Stimulated activated CD4-positive, alpha-beta T cell treated with anti-CD3 and anti-CD28 coated beads, Interleukin-15, amount 100 ng/mL, for 24 hours (primary cell): Measurements from ENCODE around the gene FAM3C.
"Not testable (repeated sequence)": the region's sequence is repeated elsewhere in the genome, so short reads cannot be mapped to it uniquely, and the experiment has no call there.

ENCODE experiments used
- DNase-seq: peaks from one replicate; pipeline ENCODE4 v3.0.0-alpha.2; 2020

Gene FAM3C

DNA sequence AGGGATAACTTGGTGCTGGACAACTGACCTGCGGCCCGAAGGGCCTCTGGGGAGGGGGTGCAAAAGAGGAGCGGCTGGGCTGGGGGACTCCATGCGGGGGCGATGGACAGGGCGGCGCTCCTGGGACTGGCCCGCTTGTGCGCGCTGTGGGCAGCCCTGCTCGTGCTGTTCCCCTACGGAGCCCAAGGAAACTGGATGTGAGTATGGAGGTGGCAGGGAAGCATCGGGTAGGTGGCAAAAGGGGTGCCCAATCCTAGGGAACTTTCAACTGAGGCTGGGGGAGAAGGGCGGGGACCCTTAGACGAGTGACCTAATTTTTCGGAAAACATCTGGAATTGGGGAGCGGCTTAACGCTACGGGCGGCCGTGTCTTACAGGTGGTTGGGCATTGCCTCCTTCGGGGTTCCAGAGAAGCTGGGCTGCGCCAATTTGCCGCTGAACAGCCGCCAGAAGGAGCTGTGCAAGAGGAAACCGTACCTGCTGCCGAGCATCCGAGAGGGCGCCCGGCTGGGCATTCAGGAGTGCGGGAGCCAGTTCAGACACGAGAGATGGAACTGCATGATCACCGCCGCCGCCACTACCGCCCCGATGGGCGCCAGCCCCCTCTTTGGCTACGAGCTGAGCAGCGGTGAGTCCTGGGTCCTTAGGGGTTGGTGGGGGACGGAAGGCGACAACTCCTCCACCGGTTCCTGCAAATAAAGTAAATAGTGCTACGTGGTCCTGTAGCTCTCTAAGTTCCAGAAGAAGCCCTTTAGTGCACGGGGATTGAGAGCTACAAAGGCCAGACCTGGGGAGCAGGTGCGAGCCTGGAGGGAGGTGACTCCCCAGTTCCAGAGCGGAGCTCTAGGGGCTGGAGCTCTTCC lies 66.7 kb downstream of the FAM3C start:
- DNase-seq, result peak; percentile 52

DNA sequence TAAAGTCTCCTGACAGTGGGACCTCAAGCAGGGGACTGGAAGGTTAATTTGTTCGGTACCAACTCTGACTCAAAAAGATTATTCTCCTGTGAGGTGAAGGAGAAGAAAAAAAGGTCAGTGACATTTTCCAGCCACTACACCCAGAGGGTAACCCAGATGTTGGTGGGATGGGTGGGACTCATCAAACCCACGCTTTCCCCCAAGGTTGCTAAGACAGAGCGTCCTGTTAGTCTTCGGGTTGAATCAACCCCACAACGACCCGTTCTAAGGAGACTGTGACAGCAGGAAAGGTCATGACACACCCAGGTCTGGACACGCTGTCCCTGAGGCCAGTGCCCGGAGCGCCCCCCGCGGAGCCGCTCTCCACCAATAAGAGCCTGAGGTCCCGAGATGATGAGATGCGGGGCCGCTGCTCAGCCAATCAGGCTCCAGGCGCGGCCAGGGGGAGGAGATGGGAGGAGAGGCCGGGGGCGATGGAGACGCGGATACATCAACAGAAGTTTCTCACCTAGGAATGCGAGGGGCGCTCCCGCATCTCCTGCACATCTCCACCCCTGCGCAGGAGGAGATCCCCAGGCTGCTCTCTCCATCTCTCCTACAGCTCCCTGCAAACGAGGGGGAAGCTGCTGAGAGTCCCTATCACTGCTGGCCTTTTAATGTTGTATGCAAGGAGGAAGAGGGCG lies 67.5 kb downstream of the FAM3C start, which contains the start of gene WNT16:
Gene WNT16, plus strand, starts transcription at position 493 of the 683 bp plus-strand sequence. CDS start 293 bp downstream, outside the sequence.
- peak; percentile 5 for DNase-seq

DNA sequence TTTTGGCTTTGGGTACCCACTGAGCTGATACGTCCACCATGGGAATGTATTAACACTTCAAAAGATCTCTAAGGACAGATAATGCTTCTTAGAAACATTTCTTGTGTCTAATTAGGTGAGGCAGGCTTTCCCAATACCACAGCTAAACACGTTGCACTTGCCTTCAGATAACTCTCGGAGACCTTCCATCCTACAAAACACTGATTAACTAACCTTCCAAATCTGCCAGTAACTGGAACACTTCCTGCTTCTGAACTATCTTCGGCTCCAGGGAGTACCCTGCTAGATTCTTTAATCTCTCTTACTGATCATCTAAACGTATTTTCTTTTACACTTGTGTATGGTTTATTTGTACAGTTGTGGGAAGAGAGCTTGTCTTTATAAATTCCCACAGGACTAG lies 68.4 kb downstream of the FAM3C start:
- no peak for DNase-seq

DNA sequence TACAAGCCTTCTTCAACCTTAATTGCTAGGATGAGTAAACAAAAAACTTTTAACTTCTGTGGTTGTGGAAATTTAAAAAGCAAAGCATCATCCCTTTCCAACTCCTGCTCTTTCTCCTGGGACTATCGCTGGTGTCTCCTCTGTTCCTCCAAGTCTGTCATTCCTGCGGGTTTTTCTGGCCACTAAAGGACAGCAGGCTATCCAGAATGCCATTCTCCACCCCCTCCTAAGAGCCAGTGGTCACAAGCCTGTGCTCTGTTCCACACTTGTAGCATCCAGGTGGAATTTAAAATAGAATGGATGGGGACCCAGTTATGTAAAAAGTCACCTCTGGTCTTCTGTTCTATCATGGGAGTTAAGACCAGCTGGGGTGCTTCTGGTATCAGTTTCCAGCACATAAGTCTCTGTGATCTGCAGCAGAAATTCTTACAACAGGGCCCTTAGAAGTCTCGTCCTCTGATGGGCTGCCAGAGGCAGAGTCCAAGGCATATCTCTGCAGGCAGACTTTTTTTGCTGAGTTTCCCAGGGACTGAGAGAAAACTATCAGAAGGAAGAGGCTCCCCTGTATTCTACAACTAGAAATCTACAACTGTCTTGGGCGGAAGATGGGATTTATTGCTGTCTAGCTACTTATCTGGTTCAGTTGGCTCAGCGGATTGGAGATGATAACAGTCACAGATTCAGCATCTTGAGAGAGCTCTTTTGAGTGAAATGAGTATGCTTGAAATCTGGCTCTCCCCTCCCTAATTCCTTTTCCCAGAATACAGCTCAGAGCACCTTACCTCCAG lies 72.4 kb downstream of the FAM3C start:
- DNase-seq, result no peak

DNA sequence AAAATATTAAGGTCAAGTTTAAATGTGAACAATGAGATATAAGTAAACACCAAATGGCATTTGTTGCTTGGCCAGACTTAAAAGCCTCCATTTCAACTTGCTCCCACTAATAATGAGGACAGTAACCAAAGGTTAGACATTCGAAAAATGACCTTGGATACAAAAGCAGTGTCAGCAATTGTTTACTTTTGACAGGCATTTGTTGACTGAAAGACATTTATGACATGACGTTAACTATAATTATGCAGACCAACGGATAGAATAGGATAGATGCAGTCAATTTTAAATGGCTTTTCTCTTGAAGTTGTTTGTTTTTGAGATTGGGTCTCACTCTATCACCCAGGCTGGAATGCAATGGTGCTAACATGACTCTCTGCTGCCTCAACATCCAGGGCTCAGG lies 73.6 kb downstream of the FAM3C start:
- DNase-seq, result no peak

DNA sequence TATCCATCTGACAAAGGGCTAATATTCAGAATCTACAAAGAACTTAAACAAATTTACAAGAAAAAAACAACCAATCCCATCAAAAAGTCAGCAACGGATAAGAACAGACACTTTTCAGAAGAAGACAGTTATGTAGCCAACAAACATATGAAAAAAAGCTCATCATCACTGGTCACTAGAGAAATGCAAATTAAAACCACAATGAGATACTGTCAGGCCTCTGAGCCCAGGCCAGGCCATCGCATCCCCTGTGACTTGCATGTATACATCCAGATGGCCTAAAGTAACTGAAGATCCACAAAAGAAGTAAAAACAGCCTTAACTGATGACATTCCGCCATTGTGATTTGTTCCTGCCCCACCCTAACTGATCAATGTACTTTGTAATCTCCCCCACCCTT lies 80.9 kb downstream of the FAM3C start:
- DNase-seq, result not testable (repeated sequence)

DNA sequence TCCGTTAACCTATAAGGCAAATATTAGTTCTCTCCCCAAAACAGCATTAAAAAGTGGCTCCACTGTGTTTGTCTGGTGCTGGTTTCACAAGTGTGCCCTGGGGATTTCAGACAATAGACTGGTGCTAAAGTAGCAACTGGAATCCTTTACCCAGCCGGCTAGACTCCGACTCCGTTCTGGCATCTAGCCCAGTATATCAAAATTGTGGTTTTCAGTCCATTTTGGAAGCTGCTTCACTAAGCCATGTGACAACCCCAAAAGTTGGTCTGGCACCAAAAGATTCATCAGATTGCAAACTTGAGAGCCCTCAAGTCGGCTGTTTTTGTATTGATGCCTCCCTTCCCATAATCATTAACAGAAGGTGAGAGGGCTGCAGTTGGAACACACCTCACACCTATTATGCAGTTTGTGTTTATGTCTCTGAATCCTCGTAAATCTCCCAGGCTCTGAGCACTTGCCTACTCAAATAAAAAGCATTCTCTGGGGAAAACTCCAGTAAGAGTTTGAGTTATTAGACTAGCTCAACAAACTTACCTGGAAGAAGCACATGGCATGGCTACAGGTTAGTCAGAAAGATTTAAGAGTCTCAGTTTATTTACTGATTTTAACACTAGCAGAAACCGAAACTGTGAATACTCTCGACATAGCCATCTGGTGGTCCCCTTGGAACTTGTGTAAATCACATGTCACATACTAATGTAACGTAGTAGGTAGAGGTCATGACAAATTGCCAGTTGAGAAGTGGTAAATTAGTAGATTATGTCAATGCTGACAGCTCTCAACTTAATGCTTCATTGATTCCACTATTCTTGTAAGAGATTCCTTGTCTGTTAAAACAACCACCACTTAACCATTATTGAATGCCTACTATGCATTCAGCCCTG lies 82.1 kb downstream of the FAM3C start:
- no peak for DNase-seq

DNA sequence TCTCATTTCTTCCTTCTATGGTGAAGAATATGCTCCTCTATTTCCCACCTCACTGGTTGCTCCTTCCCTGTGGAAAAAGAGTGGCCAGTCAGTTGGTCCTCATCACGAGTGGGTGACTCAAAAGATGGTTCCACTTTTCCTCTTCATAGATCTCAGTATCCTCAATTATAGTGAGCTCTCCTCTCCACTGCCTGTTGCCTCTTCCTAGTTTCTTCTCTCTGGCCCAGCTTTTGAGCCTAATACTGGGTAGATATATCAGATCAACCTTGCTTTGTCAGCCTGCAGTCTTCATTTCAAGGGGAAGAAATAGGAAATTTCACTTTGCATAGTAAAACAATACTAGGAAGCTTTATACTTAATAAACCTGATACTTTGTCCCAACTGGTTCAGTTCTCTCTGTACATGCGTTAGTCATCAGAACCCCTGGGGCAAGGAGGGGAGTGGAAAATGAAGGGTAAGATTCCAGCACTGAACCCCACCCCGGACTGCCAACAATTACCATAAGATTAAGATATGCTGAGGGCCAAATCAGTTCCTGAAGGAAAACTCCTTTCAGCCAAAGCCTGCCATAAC lies 82.8 kb downstream of the FAM3C start:
- DNase-seq, result no peak

DNA sequence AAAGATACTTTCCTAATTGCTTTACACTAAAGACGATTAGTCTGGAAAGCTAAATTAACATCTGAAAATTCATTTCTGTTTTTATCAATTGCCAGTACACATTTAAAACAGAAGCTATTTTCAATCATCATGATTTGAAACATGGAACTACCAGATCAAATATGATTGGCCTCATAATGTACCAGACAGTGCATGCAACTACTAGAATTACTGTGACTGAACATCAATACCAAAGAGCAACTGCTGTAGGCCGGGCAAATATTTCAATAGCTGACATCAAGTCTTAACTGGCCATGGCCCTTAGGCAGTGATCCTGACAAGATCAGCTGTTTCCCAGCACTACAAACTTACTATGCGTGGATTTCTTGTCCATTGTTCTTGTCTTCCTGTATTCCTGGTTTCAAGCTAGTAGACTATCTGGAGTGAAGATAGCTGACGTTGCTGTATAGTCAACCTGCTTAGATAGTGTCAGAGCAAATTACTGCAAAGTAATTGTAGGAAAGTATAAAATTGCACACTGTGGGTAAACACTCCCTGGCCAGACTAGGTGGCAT lies 89.0 kb downstream of the FAM3C start:
- DNase-seq, result no peak

DNA sequence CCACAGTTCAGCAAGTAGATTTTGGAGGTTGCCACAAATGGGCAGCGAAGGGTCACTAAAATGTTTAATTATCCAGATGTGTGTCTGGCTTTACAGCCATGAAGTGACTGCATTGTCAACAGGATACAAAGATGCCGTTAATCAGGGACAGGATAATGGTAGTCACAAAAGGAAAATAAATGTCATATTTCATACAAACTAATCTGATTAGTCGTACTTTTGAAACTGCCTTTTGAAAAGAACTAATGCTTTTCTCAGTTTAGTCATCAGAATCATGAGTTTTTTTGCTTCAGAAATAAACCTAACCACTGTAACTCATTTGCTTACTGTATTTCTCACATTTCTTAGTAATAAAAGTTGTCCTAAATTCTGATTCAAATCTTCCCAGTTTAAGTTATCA lies 89.5 kb downstream of the FAM3C start:
- DNase-seq, result no peak

DNA sequence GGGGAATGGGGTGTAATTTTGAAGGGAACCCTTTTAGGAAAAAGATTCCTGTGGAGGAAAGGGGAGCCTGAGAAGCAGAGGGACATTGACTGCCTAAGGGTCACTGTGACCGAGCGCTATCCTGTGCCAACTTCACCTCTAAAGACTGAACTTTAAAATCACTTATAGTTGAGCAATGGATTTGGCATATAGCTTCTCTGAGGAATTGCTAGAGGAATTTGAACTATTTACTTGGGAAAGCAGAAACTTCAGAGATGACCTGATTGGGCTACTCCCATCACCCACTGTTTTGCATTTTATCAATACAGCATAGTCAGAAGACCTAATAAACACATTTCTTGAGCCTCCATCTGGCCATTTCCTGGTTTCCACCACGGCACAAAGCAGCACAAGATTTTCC lies 91.0 kb downstream of the FAM3C start:
- DNase-seq, result no peak

DNA sequence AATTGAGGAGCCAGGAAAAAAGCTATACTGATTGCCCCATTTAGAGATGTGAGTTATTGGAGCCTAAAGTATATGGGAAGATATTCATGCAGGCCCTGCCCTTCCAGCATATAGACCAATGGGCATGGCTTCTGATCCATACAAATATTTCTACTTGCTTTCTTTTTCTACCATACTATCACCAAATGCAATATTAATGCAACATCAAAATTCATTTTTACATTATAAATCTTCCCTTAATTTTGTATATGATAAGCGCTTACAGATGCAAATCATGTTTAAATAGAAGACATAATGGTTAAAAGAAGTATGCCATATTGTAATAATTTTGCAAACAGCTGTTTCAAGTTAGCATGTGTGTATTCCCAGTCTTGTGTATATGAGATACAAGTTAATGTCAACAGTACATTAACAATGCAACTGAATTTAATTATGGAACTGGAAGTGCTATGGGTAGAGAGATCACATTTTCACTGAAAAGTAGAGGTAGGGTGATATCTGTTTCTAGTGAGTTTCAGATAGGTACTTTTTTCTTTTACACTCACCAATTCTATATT lies 91.9 kb downstream of the FAM3C start:
- DNase-seq, result no peak

DNA sequence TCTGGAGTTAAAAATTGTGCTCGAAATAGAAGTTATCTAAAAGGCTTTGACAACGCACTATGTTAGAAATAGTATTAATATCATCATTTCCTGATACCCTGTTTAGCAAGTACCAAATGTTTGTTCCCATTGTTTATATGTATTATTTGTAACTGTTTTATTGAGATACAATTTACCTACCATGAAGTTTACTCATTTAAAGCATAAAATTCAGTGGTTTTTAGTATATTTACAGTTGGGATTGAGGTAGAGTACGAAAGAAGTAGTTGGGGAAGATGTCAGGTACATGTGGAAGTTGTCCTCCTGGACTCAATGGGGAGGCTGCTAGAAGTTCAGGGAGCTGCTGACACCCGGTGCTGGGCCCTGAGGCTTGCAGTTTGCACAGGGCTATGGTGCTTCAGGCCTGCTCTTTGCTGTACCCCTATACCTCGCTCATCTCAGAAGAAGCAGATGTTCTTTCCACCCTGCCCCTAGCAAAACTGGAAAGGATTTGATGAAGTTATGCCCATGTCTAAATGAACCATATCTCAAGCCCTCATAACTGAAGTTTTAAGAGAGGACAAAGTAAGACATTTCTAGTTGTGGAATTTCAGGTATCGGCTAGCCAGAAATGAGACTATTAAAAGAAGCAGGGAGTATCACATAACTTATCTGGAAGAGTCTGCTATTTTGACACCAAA lies 92.5 kb downstream of the FAM3C start:
- DNase-seq, result no peak

DNA sequence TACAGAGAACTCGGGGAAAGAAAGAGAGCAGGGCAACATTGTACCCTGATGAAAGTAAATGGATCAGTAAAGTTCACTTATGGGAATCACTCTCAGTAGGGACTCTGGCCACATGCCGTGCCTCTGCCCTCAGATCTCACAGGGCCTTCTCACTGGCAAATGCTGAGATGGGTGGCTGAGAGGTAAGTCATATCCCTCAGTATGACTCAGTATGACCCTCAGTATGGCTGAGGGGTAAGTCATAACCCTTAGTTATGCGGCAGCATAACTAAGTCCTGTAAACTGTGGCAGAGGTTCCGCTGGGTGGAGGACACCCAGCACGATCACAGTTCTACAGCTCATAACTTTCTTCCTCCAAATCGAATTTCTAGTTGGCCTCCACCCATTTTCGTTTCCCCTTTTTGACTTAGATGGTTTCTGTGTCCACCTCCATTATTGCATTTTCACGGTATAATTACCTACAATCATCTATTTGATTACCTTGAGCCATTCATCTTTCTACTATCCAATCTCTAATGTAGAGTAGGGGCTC lies 93.8 kb downstream of the FAM3C start:
- DNase-seq, result peak; percentile 5

DNA sequence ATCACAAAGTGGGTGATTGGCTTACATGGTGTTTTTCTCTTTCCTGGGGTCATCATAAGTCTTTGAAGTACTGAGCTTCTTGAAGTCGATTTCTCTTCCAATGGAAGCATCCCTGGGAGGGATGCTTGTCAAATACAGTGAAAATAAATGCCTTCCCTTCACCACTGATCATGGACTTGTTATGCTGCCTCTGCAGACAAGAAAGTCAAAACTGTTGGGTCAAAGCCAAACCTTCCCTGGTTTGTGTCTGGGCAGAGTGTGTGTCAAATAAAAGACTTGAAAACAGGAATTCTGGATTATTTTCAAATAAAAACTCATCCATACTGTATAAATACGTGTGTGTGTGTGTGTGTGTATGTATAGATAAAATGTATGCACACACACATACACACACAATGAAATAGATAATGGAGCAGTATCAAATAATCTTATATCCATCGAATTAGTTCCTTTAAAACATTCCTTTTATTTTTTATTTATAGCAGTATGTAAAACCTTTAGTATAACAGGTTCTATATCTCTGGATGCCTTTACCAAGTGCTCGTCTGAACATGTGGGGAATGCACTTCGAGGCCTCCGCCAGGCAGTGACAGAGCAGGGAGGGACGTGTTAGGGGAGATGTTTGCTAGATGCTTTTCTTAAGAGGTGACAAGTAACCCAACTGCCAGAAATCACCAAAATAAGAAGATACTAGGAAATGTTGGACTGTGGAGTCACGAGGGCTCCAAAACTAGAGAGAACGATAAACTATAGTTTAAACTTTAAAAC lies 94.5 kb downstream of the FAM3C start:
- DNase-seq, result no peak

DNA sequence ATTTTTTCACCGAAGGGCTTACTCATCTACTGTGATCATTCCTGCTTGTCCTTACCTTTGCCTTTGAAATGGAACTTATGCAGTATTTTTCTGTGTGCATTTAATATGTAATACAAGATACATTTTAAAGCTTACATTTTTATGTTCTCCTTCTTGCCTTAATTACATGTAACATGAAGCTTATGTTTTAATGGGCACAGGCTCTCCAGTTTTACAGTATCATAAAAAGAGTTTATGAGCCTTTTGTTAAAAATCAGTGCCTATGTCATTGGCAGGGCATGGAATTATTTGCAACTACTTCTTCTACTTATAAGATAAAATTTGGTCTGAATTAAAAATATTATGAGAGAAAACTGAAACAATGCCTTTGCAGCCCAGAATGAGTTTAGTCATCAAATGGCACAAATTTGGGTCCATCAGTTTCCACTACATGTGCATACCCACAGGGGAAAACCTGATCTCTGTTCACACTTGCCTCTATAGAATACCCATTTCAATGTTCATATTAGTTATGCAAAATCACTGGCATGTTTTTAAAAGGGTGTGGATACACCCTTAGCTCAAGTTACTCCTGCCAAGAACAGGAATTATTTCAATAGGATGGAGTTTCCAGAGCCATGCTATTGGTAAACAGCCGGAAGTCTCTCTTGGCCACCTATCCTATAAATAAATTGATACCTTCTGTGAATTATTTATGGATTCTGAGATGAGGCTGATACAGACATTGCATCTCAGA lies 95.3 kb downstream of the FAM3C start:
- DNase-seq, result no peak
